22Rv1 (cell line): Measurements from ENCODE around the gene CAMK2B.

Experiments
- CTCF ChIP-seq: fragments of 450-650 bp; IDR thresholded peaks from 2 replicates; pipeline ENCODE4 v1.5.1; 2017; ENCODE audit warnings: mild to moderate bottlenecking
- ZFX ChIP-seq: fragments of 450-650 bp; IDR thresholded peaks from 2 replicates; pipeline ENCODE4 v1.6.1; 2017; ENCODE audit warnings: antibody characterized with exemption, borderline replicate concordance

- no peak for TF ChIP-seq CTCF
- TF ChIP-seq ZFX, result no peak
These were observed 61.0 kb downstream of the CAMK2B start for GRCh38 chr7:44264221-44264931.
